NCI-H226 (cell line): ENCODE data around the gene GALNT1.
A peak's percentile ranks its signal among the peaks of the same experiment; 100 is the strongest.
"Not testable (repeated sequence)": the region's sequence is repeated elsewhere in the genome, so short reads cannot be mapped to it uniquely, and the experiment has no call there.

Source experiments
- DNase-seq: peaks from one replicate; pipeline ENCODE4 v3.0.0-alpha.2; 2015

GALNT1 gene

GRCh38 chr18:35581546-35581897 lies at the start of gene GALNT1:
GALNT1 (plus strand) TSS chr18:35581740; CDS start chr18:35654663, 72,923 bp downstream.
- no peak for DNase-seq

GRCh38 chr18:35533916-35534405 lies 47.6 kb upstream of the GALNT1 start:
- DNase-seq: no peak

GRCh38 chr18:35535297-35535696 lies 46.2 kb upstream of the GALNT1 start:
- no peak for DNase-seq

GRCh38 chr18:35542356-35542755 lies 39.2 kb upstream of the GALNT1 start:
- DNase-seq: no peak

- DNase-seq: no peak
Measured at GRCh38 chr18:35547008-35547605, 34.4 kb upstream of the GALNT1 start.

- no peak for DNase-seq
Measured at GRCh38 chr18:35549564-35549963, 32.0 kb upstream of the GALNT1 start.

- no peak for DNase-seq
Measured at GRCh38 chr18:35553300-35553699, 28.2 kb upstream of the GALNT1 start.

GRCh38 chr18:35555538-35555937 lies 26.0 kb upstream of the GALNT1 start:
- DNase-seq: not testable (repeated sequence)

- no peak for DNase-seq
Measured at GRCh38 chr18:35559867-35560266, 21.7 kb upstream of the GALNT1 start.

- no peak for DNase-seq
Measured at GRCh38 chr18:35564795-35565453, 16.6 kb upstream of the GALNT1 start.

- no peak for DNase-seq
Measured at GRCh38 chr18:35566019-35566418, 15.5 kb upstream of the GALNT1 start.

- DNase-seq: no peak
Measured at GRCh38 chr18:35570182-35570581, 11.4 kb upstream of the GALNT1 start.

- DNase-seq: no peak
Measured at GRCh38 chr18:35571138-35571537, 10.4 kb upstream of the GALNT1 start.

GRCh38 chr18:35572644-35573043 lies 8.9 kb upstream of the GALNT1 start:
- no peak for DNase-seq

- no peak for DNase-seq
Measured at GRCh38 chr18:35573531-35573930, 8.0 kb upstream of the GALNT1 start.

GRCh38 chr18:35576240-35576845 lies 5.2 kb upstream of the GALNT1 start:
- not testable (repeated sequence) for DNase-seq

GRCh38 chr18:35577045-35577848 lies 4.3 kb upstream of the GALNT1 start:
- DNase-seq: no peak

GRCh38 chr18:35578481-35578880 lies 3.1 kb upstream of the GALNT1 start:
- no peak for DNase-seq

- no peak for DNase-seq
Measured at GRCh38 chr18:35578936-35579335, 2.6 kb upstream of the GALNT1 start.

GRCh38 chr18:35580701-35581539 lies 620 bp upstream of the GALNT1 start:
- peak; percentile 23 for DNase-seq

- no peak for DNase-seq
Measured at GRCh38 chr18:35581898-35582641, 530 bp downstream of the GALNT1 start.
